ENCODE measurements around the gene SPACA7. TPM values are rescaled to one million over a fixed set of nuclear protein-coding genes. Genes with fewer than 3 reads are reported as not detected.

The SPACA7 gene
- total RNA-seq, 1 donor from 2014 or later, result not detected

- DNase-seq, result no peak
Measured at GRCh38 chr13:112466132-112467058, 90.2 kb downstream of the SPACA7 start.

GRCh38 chr13:112467236-112467635, 91.1 kb downstream of the SPACA7 start:
- no peak for DNase-seq

GRCh38 chr13:112468069-112468468, 91.9 kb downstream of the SPACA7 start:
- DNase-seq, result no peak

GRCh38 chr13:112469071-112469745, 93.1 kb downstream of the SPACA7 start:
- no peak for DNase-seq

- DNase-seq, result no peak
Measured at GRCh38 chr13:112473818-112474217, 97.7 kb downstream of the SPACA7 start.

GRCh38 chr13:112474869-112475268, 98.7 kb downstream of the SPACA7 start:
- DNase-seq, result no peak

- DNase-seq, result no peak
Measured at GRCh38 chr13:112475889-112476288, 99.7 kb downstream of the SPACA7 start.

GRCh38 chr13:112477070-112477619, 101.0 kb downstream of the SPACA7 start:
- no peak for DNase-seq

- no peak for DNase-seq
Measured at GRCh38 chr13:112479389-112479788, 103.2 kb downstream of the SPACA7 start.

GRCh38 chr13:112481458-112481857, 105.3 kb downstream of the SPACA7 start:
- DNase-seq, result no peak

- DNase-seq, result no peak
Measured at GRCh38 chr13:112483299-112483698, 107.1 kb downstream of the SPACA7 start.

Other genes with a start within 250 kb of the SPACA7 start
- 25.5 TPM for gene TUBGCP3, start 211.8 kb downstream of the SPACA7 start, total RNA-seq

All from skin of body (tissue), 2 donors.